ENCODE data around the gene TNRC6C. TPM values are rescaled to one million over a fixed set of nuclear protein-coding genes. Genes with fewer than 3 reads are reported as not detected.
A peak's percentile ranks its signal among the peaks of the same experiment; 100 is the strongest.

The TNRC6C gene
- polyA plus RNA-seq, 3 donors, result 0.38 to 0.80 (median 0.46) TPM

DNA sequence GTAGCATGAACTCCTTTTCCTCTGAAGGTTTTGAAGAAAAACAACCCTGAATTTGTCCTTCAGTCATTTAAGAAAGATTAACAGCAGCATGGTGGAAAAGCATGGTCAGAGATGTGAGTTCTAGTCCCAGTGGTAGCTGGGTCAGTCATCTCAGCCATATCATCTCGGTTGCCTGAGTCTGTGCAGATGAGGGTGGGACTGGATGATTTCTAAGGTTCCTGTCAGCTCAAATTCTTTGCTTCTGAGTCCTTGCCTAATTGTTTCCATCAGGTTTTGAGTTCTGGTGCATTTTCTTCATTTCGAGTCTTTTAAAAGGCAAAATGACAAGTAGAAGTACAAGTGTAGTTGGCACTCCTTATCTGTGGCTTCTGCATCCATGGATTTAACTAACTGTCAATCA is 63.9 kb downstream of the TNRC6C start:
- no peaks in the 10 kb centered on the region for H3K9me3 ChIP-seq (replicated peaks in 1 of 2; ENCODE audit: control insufficient read depth in 1 of 2, insufficient read depth in 1 of 2, low read length in 2 of 2)
- no peak overlapping the region for H3K27ac ChIP-seq (ENCODE audit: low read depth in 1 of 2, low read length in 2 of 2)
- no peak overlapping the region for H3K4me3 Mint-ChIP-seq
- no peaks in the 10 kb centered on the region for H3K79me2 ChIP-seq (ENCODE audit: insufficient read depth, low read length)
- DNase-seq, result no peak
- H3K27me3 Mint-ChIP-seq (ENCODE audit: low read depth in 3 of 3), result no peaks in the 10 kb centered on the region
- peaks cover 12 to 20% of the 10 kb centered on the region in 2 donors for H3K4me1 ChIP-seq (ENCODE audit: control insufficient read depth in 1 of 2, insufficient read depth in 2 of 2, low read length in 2 of 2)
- no peak overlapping the region for H3K9ac ChIP-seq (ENCODE audit: insufficient read depth, low read length, poor library complexity, severe bottlenecking)
- no peaks in the 10 kb centered on the region for H3K36me3 Mint-ChIP-seq
- H3K27me3 ChIP-seq (ENCODE audit: control insufficient read depth in 2 of 2, insufficient read depth in 2 of 2, low read length in 2 of 2), result no peaks in the 10 kb centered on the region
- WGBS (ENCODE audit: insufficient coverage), result 50% methylated on average over 1 of the region's 2 CpGs
- intact Hi-C loops (cut with micrococcal nuclease), result no loop called here
- H3K4me3 ChIP-seq (replicated peaks in 1 of 3; ENCODE audit: low read depth in 2 of 3, low read length in 3 of 3), result no peak overlapping the region
- TF ChIP-seq, protein P1, sequence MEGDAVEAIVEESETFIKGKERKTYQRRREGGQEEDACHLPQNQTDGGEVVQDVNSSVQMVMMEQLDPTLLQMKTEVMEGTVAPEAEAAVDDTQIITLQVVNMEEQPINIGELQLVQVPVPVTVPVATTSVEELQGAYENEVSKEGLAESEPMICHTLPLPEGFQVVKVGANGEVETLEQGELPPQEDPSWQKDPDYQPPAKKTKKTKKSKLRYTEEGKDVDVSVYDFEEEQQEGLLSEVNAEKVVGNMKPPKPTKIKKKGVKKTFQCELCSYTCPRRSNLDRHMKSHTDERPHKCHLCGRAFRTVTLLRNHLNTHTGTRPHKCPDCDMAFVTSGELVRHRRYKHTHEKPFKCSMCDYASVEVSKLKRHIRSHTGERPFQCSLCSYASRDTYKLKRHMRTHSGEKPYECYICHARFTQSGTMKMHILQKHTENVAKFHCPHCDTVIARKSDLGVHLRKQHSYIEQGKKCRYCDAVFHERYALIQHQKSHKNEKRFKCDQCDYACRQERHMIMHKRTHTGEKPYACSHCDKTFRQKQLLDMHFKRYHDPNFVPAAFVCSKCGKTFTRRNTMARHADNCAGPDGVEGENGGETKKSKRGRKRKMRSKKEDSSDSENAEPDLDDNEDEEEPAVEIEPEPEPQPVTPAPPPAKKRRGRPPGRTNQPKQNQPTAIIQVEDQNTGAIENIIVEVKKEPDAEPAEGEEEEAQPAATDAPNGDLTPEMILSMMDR (IDR thresholded peaks at IDR 0.05), result no peak
- H3K36me3 ChIP-seq (replicated peaks in 1 of 2; ENCODE audit: control insufficient read depth in 1 of 2, insufficient read depth in 2 of 2, low read length in 2 of 2), result no peaks in the 10 kb centered on the region
- no peak overlapping the region for H3K27ac Mint-ChIP-seq
- H3K4me1 Mint-ChIP-seq, result peaks cover 37% of the 10 kb centered on the region
- no peaks in the 10 kb centered on the region for H4K20me1 ChIP-seq (ENCODE audit: insufficient read depth, low read length)
- no peak overlapping the region for H3K4me2 ChIP-seq (replicated peaks; ENCODE audit: extremely low read depth, low read length, poor library complexity, severe bottlenecking)
- no peaks in the 10 kb centered on the region for H3K9me3 Mint-ChIP-seq
- H2AFZ ChIP-seq (ENCODE audit: insufficient read depth, low read depth, low read length, poor library complexity, severe bottlenecking), result no peak overlapping the region

- no peak overlapping the region for H2AFZ ChIP-seq (ENCODE audit: insufficient read depth, low read depth, low read length, poor library complexity, severe bottlenecking)
- TF ChIP-seq, protein P1 (IDR thresholded peaks at IDR 0.05), result no peak
- Mint-ChIP-seq H3K27ac (peak overlapping the region in 1 of 7 donors; percentile 66), H3K4me3 (no peak overlapping the region), H3K9me3 (peaks cover 0 to 1% (median 0%) of the 10 kb centered on the region in 7 donors), H3K36me3 (no peaks in the 10 kb centered on the region), H3K27me3 (ENCODE audit: low read depth in 3 of 3) (no peaks in the 10 kb centered on the region), H3K4me1 (peaks cover 40% of the 10 kb centered on the region)
- H3K4me2 ChIP-seq (replicated peaks; ENCODE audit: extremely low read depth, low read length, poor library complexity, severe bottlenecking), result no peak overlapping the region
- no peaks in the 10 kb centered on the region for H3K9me3 ChIP-seq (replicated peaks in 1 of 2; ENCODE audit: control insufficient read depth in 1 of 2, insufficient read depth in 1 of 2, low read length in 2 of 2)
- peak overlapping the region in 1 of 2 donors; percentile 11 for H3K27ac ChIP-seq (ENCODE audit: low read depth in 1 of 2, low read length in 2 of 2)
- intact Hi-C loops (cut with micrococcal nuclease), result no loop called here
- H3K36me3 ChIP-seq (replicated peaks in 1 of 2; ENCODE audit: control insufficient read depth in 1 of 2, insufficient read depth in 2 of 2, low read length in 2 of 2), result no peaks in the 10 kb centered on the region
- H3K4me1 ChIP-seq (ENCODE audit: control insufficient read depth in 1 of 2, insufficient read depth in 2 of 2, low read length in 2 of 2), result peaks cover 12 to 20% of the 10 kb centered on the region in 2 donors
- no peak overlapping the region for H3K9ac ChIP-seq (ENCODE audit: insufficient read depth, low read length, poor library complexity, severe bottlenecking)
- DNase-seq, result no peak
- H4K20me1 ChIP-seq (ENCODE audit: insufficient read depth, low read length), result no peaks in the 10 kb centered on the region
- H3K27me3 ChIP-seq (ENCODE audit: control insufficient read depth in 2 of 2, insufficient read depth in 2 of 2, low read length in 2 of 2), result no peaks in the 10 kb centered on the region
- no peaks in the 10 kb centered on the region for H3K79me2 ChIP-seq (ENCODE audit: insufficient read depth, low read length)
- 100% methylated on average over 2 of the region's 5 CpGs for WGBS (ENCODE audit: insufficient coverage)
- H3K4me3 ChIP-seq (replicated peaks in 1 of 3; ENCODE audit: low read depth in 2 of 3, low read length in 3 of 3), result no peak overlapping the region
These were observed 64.5 kb downstream of the TNRC6C start for GRCh38 chr17:78023042-78023441.

Data from CD14-positive monocyte (primary cell).